ENCODE data around the gene RET. TPM values are rescaled to one million over a fixed set of nuclear protein-coding genes. Genes with fewer than 3 reads are reported as not detected.

Gene RET
- total and polyA plus RNA-seq, 2 of the 8 experiments (the other 6 are each of a cell fraction or from before 2014, with no cell fraction given): 6.7 to 8.4 TPM

- Histone ChIP-seq H4K8ac (ENCODE audit: extremely low read depth, insufficient read depth, low read length) (no peak overlapping the region; the same call in 1 of the 2 replicates), H2BK20ac (ENCODE audit: low read length) (no peak overlapping the region), H3K4ac (replicated peaks; ENCODE audit: insufficient read length, low read depth, low read length) (no peak overlapping the region), H3K56ac (replicated peaks; ENCODE audit: insufficient read length, low read depth, low read length) (no peak overlapping the region), H2AK5ac (ENCODE audit: low read depth, low read length) (no peak overlapping the region), H3K4me1 (replicated peaks in 1 of 4; ENCODE audit: control insufficient read depth in 3 of 4, insufficient read depth in 4 of 4, low read length in 3 of 4) (no peaks in the 10 kb centered on the region; a peak in 1 of 7 replicates), H3K36me3 (ENCODE audit: control insufficient read depth in 2 of 4, insufficient read depth in 4 of 4, low read length in 3 of 4) (no peaks in the 10 kb centered on the region), H2BK12ac (ENCODE audit: low read depth, low read length) (no peak overlapping the region), H3K4me2 (ENCODE audit: insufficient read depth in 1 of 2, low read depth in 2 of 2, low read length in 2 of 2) (no peak overlapping the region), H2AFZ (ENCODE audit: low read length) (no peak overlapping the region), H3K27me3 (replicated peaks in 1 of 4; ENCODE audit: control insufficient read depth in 3 of 4, extremely low read depth in 1 of 4, insufficient read depth in 3 of 4, low read length in 3 of 4) (peaks cover 0 to 6% (median 3%) of the 10 kb centered on the region in 4 experiments; a peak in 6 of 7 replicates), H4K20me1 (replicated peaks in 1 of 2; ENCODE audit: control insufficient read depth in 1 of 2, insufficient read depth in 2 of 2, low read length in 2 of 2) (no peaks in the 10 kb centered on the region), H3K79me1 (ENCODE audit: low read depth, low read length) (no peaks in the 10 kb centered on the region; the same call in 1 of the 2 replicates), H3K18ac (ENCODE audit: extremely low read depth, low read length) (peak overlapping the region; percentile 32; the same call in 1 of the 2 replicates), H3K9me3 (ENCODE audit: insufficient read depth in 2 of 2, low read depth in 1 of 2, low read length in 1 of 2) (no peaks in the 10 kb centered on the region), H3K4me3 (ENCODE audit: extremely low read depth in 1 of 4, insufficient read depth in 2 of 4, low read depth in 3 of 4, low read length in 4 of 4) (no peak overlapping the region), H3K79me2 (ENCODE audit: control insufficient read depth in 1 of 2, insufficient read depth in 2 of 2, low read length in 2 of 2) (no peaks in the 10 kb centered on the region), H2BK5ac (ENCODE audit: low read depth, low read length) (no peak overlapping the region), H2BK120ac (replicated peaks; ENCODE audit: low read depth, low read length) (no peak overlapping the region), H3K23me2 (ENCODE audit: low read depth, low read length) (no peaks in the 10 kb centered on the region), H3K14ac (ENCODE audit: insufficient read length) (no peak overlapping the region), H2BK15ac (ENCODE audit: low read length) (0 out of 2 replicates have a peak overlapping the region, but pooled peaks have one; percentile 46), H3K23ac (ENCODE audit: insufficient read length) (no peak overlapping the region), H3K27ac (ENCODE audit: low read depth, low read length) (no peak overlapping the region), H4K5ac (ENCODE audit: insufficient read length, low read depth, low read length) (no peak overlapping the region), H3K9ac (replicated peaks in 1 of 4; ENCODE audit: extremely low read depth in 1 of 4, low read depth in 3 of 4, low read length in 3 of 4) (no peak overlapping the region), H4K91ac (replicated peaks; ENCODE audit: insufficient read length, low read length) (no peak overlapping the region)
- 91% methylated on average over 13 of the region's 17 CpGs; no CpG with 5 or more reads in 1 of the 2 experiments for WGBS, 2 experiments (ENCODE audit: extremely low coverage in 1 of 2, insufficient coverage in 1 of 2, insufficient read length in 1 of 2, insufficient replicate concordance in 2 of 2, low coverage in 1 of 2, low lambda C conversion rate in 2 of 2, missing lambda C conversion rate in 1 of 2)
- ChIA-PET CTCF (ENCODE audit: partially characterized antibody) (interaction anchor here (0.7 to 9.6 kb wide), 11 partner anchors 8 to 205 kb away, joined by 3 to 100 read pairs (median 3); partner anchors contain the start of gene RET), POLR2A (ENCODE audit: partially characterized antibody) (no interaction called here)
- TF ChIP-seq CHD2 (IDR thresholded peaks at IDR 0.05; ENCODE audit: low read length) (no peak), CTCF (IDR thresholded peaks at IDR 0.05; ENCODE audit: control extremely low read depth in 1 of 3, insufficient read depth in 1 of 3, low read depth in 1 of 3, low read length in 3 of 3) (peak in 2 of 3 experiments; percentile 7 to 32; a peak in 2 of 4 replicates), EP300 (IDR thresholded peaks at IDR 0.05; ENCODE audit: borderline replicate concordance in 1 of 2, low read depth in 2 of 2, low read length in 2 of 2) (no peak), RAD21 (IDR thresholded peaks at IDR 0.05 in 1 of 2, conservative IDR thresholded peaks at IDR 0.05 in 1 of 2; ENCODE audit: low read depth in 2 of 2, low read length in 2 of 2) (peak; percentile 22 to 36; a peak in 2 of 4 replicates)
- DNase-seq (ENCODE audit: low read depth in 1 of 2, low spot score in 2 of 2) (no peak), FAIRE-seq (no peak)
Measured at GRCh38 chr10:43070121-43071085, 6.5 kb upstream of the RET start.

All from H1 (cell line).